ENCODE data around the gene AAGAB. TPM values are rescaled to one million over a fixed set of nuclear protein-coding genes. Genes with fewer than 3 reads are reported as not detected.

Gene AAGAB
- total RNA-seq, 2 donors from 2014 or later: 57.6 to 58.3 TPM

- H3K27ac ChIP-seq: no peak overlapping the region
Measured at GRCh38 chr15:67168694-67169093, 85.8 kb downstream of the AAGAB start.

DNA sequence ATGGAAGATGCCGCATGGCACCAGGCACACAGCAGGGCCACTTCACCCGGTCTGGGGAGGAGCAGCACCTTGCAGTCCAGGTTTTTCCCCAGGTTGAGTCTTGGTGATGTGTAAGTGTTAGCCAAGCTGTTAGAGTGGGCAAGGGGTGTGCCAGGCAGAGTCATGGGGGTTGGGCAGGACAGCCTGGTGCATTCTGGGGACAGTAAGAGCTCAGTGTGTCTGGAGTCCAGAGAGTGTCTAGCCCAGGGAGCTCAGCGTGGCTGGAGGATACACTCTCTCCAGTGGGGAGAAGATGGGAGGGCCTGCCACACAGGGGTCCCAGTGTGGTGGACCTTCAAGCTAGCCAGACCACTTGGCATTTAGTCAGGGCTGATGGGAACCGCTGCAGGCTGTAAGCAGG is 87.4 kb downstream of the AAGAB start:
- Histone ChIP-seq H3K4me1 (no peaks in the 10 kb centered on the region), H3K9me3 (no peaks in the 10 kb centered on the region), H3K27ac (no peak overlapping the region), H3K9ac (ENCODE audit: low read depth in 2 of 2, low read length in 2 of 2) (no peak overlapping the region), H3K4me3 (no peak overlapping the region), H3K36me3 (no peaks in the 10 kb centered on the region), H3K27me3 (no peaks in the 10 kb centered on the region)
- no peak for TF ChIP-seq CTCF (IDR thresholded peaks at IDR 0.05)
- DNase-seq: no peak
- intact Hi-C loops (cut with DNase I): no loop called here

More at GRCh38 chr15:67168694-67169093, 85.8 kb downstream of the AAGAB start:
- H3K4me3 ChIP-seq: no peak overlapping the region
- no peaks in the 10 kb centered on the region for H3K27me3 ChIP-seq
- H3K9me3 ChIP-seq: no peaks in the 10 kb centered on the region
- no peak overlapping the region for H3K9ac ChIP-seq (ENCODE audit: low read depth in 2 of 2, low read length in 2 of 2)
- no peak for DNase-seq
- intact Hi-C loops (cut with DNase I): no loop called here
- no peak for TF ChIP-seq CTCF (IDR thresholded peaks at IDR 0.05)
- no peaks in the 10 kb centered on the region for H3K36me3 ChIP-seq
- H3K4me1 ChIP-seq: no peaks in the 10 kb centered on the region

GRCh38 chr15:67166280-67167009 is 88.0 kb downstream of the AAGAB start:
- no peak overlapping the region for H3K9ac ChIP-seq (ENCODE audit: low read depth in 2 of 2, low read length in 2 of 2)
- H3K4me1 ChIP-seq: peaks cover 2% of the 10 kb centered on the region
- H3K4me3 ChIP-seq: no peak overlapping the region
- TF ChIP-seq CTCF (IDR thresholded peaks at IDR 0.05): no peak
- H3K27me3 ChIP-seq: no peaks in the 10 kb centered on the region
- H3K27ac ChIP-seq: no peak overlapping the region
- no peaks in the 10 kb centered on the region for H3K9me3 ChIP-seq
- no peak for DNase-seq
- no peaks in the 10 kb centered on the region for H3K36me3 ChIP-seq
- intact Hi-C loops (cut with DNase I): no loop called here

- Histone ChIP-seq H3K27ac (no peak overlapping the region), H3K27me3 (no peaks in the 10 kb centered on the region), H3K9ac (ENCODE audit: low read depth in 2 of 2, low read length in 2 of 2) (no peak overlapping the region), H3K36me3 (no peaks in the 10 kb centered on the region), H3K9me3 (no peaks in the 10 kb centered on the region), H3K4me3 (no peak overlapping the region), H3K4me1 (peaks cover 6% of the 10 kb centered on the region)
- intact Hi-C loops (cut with DNase I): no loop called here
- TF ChIP-seq CTCF (IDR thresholded peaks at IDR 0.05): no peak
- DNase-seq: no peak
Measured at GRCh38 chr15:67165254-67166253, 88.9 kb downstream of the AAGAB start.

DNA sequence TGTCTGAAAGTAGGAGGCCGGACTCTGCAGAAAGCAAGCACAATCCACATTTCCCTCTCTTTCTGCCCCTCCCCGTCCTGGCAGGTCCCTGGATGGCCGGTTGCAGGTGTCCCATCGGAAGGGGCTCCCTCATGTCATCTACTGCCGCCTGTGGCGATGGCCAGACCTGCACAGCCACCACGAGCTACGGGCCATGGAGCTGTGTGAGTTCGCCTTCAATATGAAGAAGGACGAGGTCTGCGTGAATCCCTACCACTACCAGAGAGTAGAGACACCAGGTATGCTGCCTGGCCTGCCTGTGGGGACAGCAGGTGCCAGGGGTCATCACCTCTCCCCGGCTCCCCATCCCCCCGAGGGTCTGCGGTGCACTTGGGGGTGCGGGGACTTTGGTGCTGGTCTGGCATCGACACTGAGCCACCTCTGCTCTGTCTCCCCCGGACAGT is 89.6 kb downstream of the AAGAB start:
- H3K36me3 ChIP-seq: no peaks in the 10 kb centered on the region
- H3K27ac ChIP-seq: no peak overlapping the region
- H3K9ac ChIP-seq (ENCODE audit: low read depth in 2 of 2, low read length in 2 of 2): no peak overlapping the region
- H3K9me3 ChIP-seq: no peaks in the 10 kb centered on the region
- DNase-seq: no peak
- TF ChIP-seq CTCF (IDR thresholded peaks at IDR 0.05): no peak
- intact Hi-C loops (cut with DNase I): no loop called here
- no peak overlapping the region for H3K4me3 ChIP-seq
- peaks cover 6% of the 10 kb centered on the region for H3K4me1 ChIP-seq
- no peaks in the 10 kb centered on the region for H3K27me3 ChIP-seq
